ENCODE results near the gene SRGN. TPM values are rescaled to one million over a fixed set of nuclear protein-coding genes. Genes with fewer than 3 reads are reported as not detected.

SRGN gene
- total and polyA plus RNA-seq, 2 of the 13 experiments (the other 11 are each of a cell fraction or from before 2014, with no cell fraction given), result 0.09 TPM; not detected in 1

GRCh38 chr10:69123747-69124562 lies 36.1 kb downstream of the SRGN start, which contains the start of gene VPS26A (continued):
- TF ChIP-seq PBX3 (CRISPR knock-in tag; IDR thresholded peaks at IDR 0.05; ENCODE audit: borderline replicate concordance) (no peak), IRX3 (CRISPR knock-in tag; IDR thresholded peaks at IDR 0.05; ENCODE audit: borderline replicate concordance, low read depth) (no peak), HNF4G (IDR thresholded peaks at IDR 0.05; ENCODE audit: borderline replicate concordance, low read depth, low read length) (no peak), HNF4G (CRISPR knock-in tag; IDR thresholded peaks at IDR 0.05; ENCODE audit: borderline replicate concordance, low read depth) (no peak), ZBTB8A (CRISPR knock-in tag; IDR thresholded peaks at IDR 0.05; ENCODE audit: borderline replicate concordance, low read depth) (no peak), MIER3 (CRISPR knock-in tag; IDR thresholded peaks at IDR 0.05; ENCODE audit: borderline replicate concordance) (no peak), ZNF569 (CRISPR knock-in tag; IDR thresholded peaks at IDR 0.05; ENCODE audit: borderline replicate concordance) (no peak), ZNF382 (CRISPR knock-in tag; IDR thresholded peaks at IDR 0.05; ENCODE audit: borderline replicate concordance) (no peak), TRAFD1 (CRISPR knock-in tag; IDR thresholded peaks at IDR 0.05; ENCODE audit: borderline replicate concordance) (no peak; the same call in 1 of the 2 replicates), ZNF264 (CRISPR knock-in tag; IDR thresholded peaks at IDR 0.05) (peak; percentile 42; the same call in 1 of the 2 replicates), STAT5B (CRISPR knock-in tag; IDR thresholded peaks at IDR 0.05) (no peak), HMG20B (CRISPR knock-in tag; conservative IDR thresholded peaks at IDR 0.05) (no peak), ZNF607 (CRISPR knock-in tag; IDR thresholded peaks at IDR 0.05; ENCODE audit: borderline replicate concordance) (no peak), MAX (IDR thresholded peaks at IDR 0.05) (peak; percentile 68), DZIP1 (CRISPR knock-in tag; IDR thresholded peaks at IDR 0.05) (0 out of 2 replicates have a peak, but pooled peaks have one; percentile 3), YY1 (IDR thresholded peaks at IDR 0.05; ENCODE audit: insufficient read depth, insufficient replicate concordance, low read depth, low read length) (peak; percentile 56), ZNF546 (CRISPR knock-in tag; conservative IDR thresholded peaks at IDR 0.05) (peak; percentile 60; the same call in 1 of the 2 replicates), NKX3-1 (CRISPR knock-in tag; IDR thresholded peaks at IDR 0.05) (0 out of 2 replicates have a peak, but pooled peaks have one; percentile 38), ZNF138 (CRISPR knock-in tag; IDR thresholded peaks at IDR 0.05; ENCODE audit: low read depth) (no peak), NR2F2 (IDR thresholded peaks at IDR 0.05; ENCODE audit: borderline replicate concordance, low read depth) (no peak), POGK (CRISPR knock-in tag; conservative IDR thresholded peaks at IDR 0.05) (peak; percentile 31; the same call in 1 of the 2 replicates)
